NT2/D1 (cell line): ENCODE results near the gene CAMTA1.

ENCODE experiments used
- SUZ12 ChIP-seq: IDR thresholded peaks from 2 replicates; pipeline ENCODE4 v1.6.1; 2011; ENCODE audit not compliant: insufficient read length, insufficient read depth; ENCODE audit errors: extremely low read depth
- YY1 ChIP-seq: IDR thresholded peaks from 2 replicates; pipeline ENCODE4 v1.6.1; 2011; ENCODE audit not compliant: insufficient read length, insufficient read depth
- ZNF274 ChIP-seq: IDR thresholded peaks from 2 replicates; pipeline ENCODE4 v1.6.1; 2011; ENCODE audit warnings: mild to moderate bottlenecking, low read depth, low read length

DNA sequence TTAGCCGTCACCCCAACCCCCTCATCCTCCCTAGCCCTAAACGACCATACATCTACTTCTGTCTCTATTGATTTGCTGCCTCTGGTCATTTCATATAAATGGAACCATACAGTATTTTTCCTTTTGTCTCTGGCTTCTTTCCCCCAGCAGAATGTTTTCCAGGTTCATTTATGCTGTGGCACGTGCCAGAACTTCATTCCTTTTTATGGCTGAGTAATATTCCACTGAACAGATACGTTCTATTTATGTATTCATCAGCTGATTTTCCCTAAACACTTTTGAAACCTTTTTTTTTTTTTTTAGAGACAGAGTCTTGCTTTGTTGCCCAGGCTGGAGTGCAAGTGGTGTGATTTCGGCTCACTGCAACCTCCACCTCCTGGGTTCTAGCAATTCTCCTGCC is 181.1 kb downstream of the CAMTA1 start:
- no peak for TF ChIP-seq YY1
- TF ChIP-seq SUZ12, result no peak
- TF ChIP-seq ZNF274, result no peak
